Lung microvascular endothelial cell (primary cell): ENCODE data around the gene CCSER1. TPM values are rescaled to one million over a fixed set of nuclear protein-coding genes. Genes with fewer than 3 reads are reported as not detected.
"Not testable (repeated sequence)": the region's sequence is repeated elsewhere in the genome, so short reads cannot be mapped to it uniquely, and the experiment has no call there.

Experiments used
- DNase-seq, 2 donors: peaks; one replicate each; pipeline versions ENCODE4 v3.0.0 to v3.0.0-alpha.2; 2010; ENCODE audit warnings: low read depth in 2 of 2
- total RNA-seq: library from RNA; depleted of rRNA; stranded (reverse); fragments of >200 nt; gene quantifications from 2 replicates; pipeline ENCODE4 v1.2.1, GENCODE V29; 2014

Gene CCSER1
- total RNA-seq, 1 donor from 2014 or later: 0.20 TPM

GRCh38 chr4:90442619-90443018 is 315.4 kb downstream of the CCSER1 start:
- no peak for DNase-seq

- no peak for DNase-seq
These were observed 316.0 kb downstream of the CCSER1 start for GRCh38 chr4:90443231-90443630.

- DNase-seq: no peak
These were observed 317.7 kb downstream of the CCSER1 start for GRCh38 chr4:90444904-90445303.

GRCh38 chr4:90445380-90445779 is 318.2 kb downstream of the CCSER1 start:
- no peak for DNase-seq

- no peak for DNase-seq
These were observed 322.4 kb downstream of the CCSER1 start for GRCh38 chr4:90449626-90450025.

GRCh38 chr4:90456891-90457290 is 329.7 kb downstream of the CCSER1 start:
- DNase-seq: no peak

- DNase-seq: no peak
These were observed 330.6 kb downstream of the CCSER1 start for GRCh38 chr4:90457817-90458216.

GRCh38 chr4:90458576-90458975 is 331.4 kb downstream of the CCSER1 start:
- DNase-seq: no peak

GRCh38 chr4:90474484-90474883 is 347.3 kb downstream of the CCSER1 start:
- DNase-seq: no peak

GRCh38 chr4:90476019-90476418 is 348.8 kb downstream of the CCSER1 start:
- no peak for DNase-seq

GRCh38 chr4:90476586-90476985 is 349.4 kb downstream of the CCSER1 start:
- no peak for DNase-seq

- not testable (repeated sequence) for DNase-seq
These were observed 357.7 kb downstream of the CCSER1 start for GRCh38 chr4:90484894-90485293.

GRCh38 chr4:90486346-90486745 is 359.2 kb downstream of the CCSER1 start:
- no peak for DNase-seq

- DNase-seq: no peak
These were observed 368.0 kb downstream of the CCSER1 start for GRCh38 chr4:90495211-90495610.

- no peak for DNase-seq
These were observed 368.7 kb downstream of the CCSER1 start for GRCh38 chr4:90495936-90496335.

GRCh38 chr4:90498175-90498574 is 371.0 kb downstream of the CCSER1 start:
- no peak for DNase-seq

- DNase-seq: no peak
These were observed 376.5 kb downstream of the CCSER1 start for GRCh38 chr4:90503677-90504076.

- no peak for DNase-seq
These were observed 388.0 kb downstream of the CCSER1 start for GRCh38 chr4:90515191-90515590.

GRCh38 chr4:90528551-90528950 is 401.4 kb downstream of the CCSER1 start:
- no peak for DNase-seq

- no peak for DNase-seq
These were observed 409.2 kb downstream of the CCSER1 start for GRCh38 chr4:90536408-90536807.

- no peak for DNase-seq
These were observed 410.3 kb downstream of the CCSER1 start for GRCh38 chr4:90537491-90537890.

- DNase-seq: no peak
These were observed 413.3 kb downstream of the CCSER1 start for GRCh38 chr4:90540536-90540935.

- no peak for DNase-seq
These were observed 415.0 kb downstream of the CCSER1 start for GRCh38 chr4:90542216-90542615.

GRCh38 chr4:90543419-90544170 is 416.4 kb downstream of the CCSER1 start:
- DNase-seq: no peak
